Heart left ventricle (tissue), 13 donors: ENCODE results near the gene MTUS2.

Experiments
- POLR2A ChIP-seq, 2 donors: fragments of 450-650 bp; IDR thresholded peaks; one replicate each; pipeline ENCODE4 v1.6.1; 2017; ENCODE audit warnings: antibody characterized with exemption in 2 of 2, mild to moderate bottlenecking in 2 of 2, moderate library complexity in 2 of 2
- TF ChIP-seq, protein P1 (sequence below), 12 donors: fragments of 200-600 bp; sonication (generic) in 4 of 12; IDR thresholded peaks; one replicate each; pipeline versions ENCODE4 v1.5.0 to v1.8.0; 2018 to 2022; ENCODE audit warnings: antibody characterized with exemption in 12 of 12, mild to moderate bottlenecking in 5 of 12
- donor health status: ischemic (EF 13 %, LVEDD 7.1; RV severe dilation, severe dysfunction).
- donor health status: DM: no; HTN: yes; CAD: no.
- donor health status: DM: no; HTN: no; CAD: no.
- donor health status: ischemic (EF 25% LVEDD 6.9; RV normal size, moderate dysfunction).
- donor health status: ischemic (EF 25% LVEDD 5.7; RV mildly dilated, moderate dysfunction).
- donor health status: ischemic (EF 35%, LVEDD 5.7; RV mildly dilated, moderate dysfunction).
- donor health status: nonischemic (EF 11% LVEDD 7.7; RV severe dilation, severe dysfunction).
- donor health status: DM: yes; HTN: yes; CAD: no.
- donor health status: PGD.
- donor health status: ischemic (EF 29% LVEDD 5.4; RV normal size, mild dysfunction).
- donor health status: nonischemic (EF 23%, LVEDD 6.1; RV moderate dilation, normal function).

DNA sequence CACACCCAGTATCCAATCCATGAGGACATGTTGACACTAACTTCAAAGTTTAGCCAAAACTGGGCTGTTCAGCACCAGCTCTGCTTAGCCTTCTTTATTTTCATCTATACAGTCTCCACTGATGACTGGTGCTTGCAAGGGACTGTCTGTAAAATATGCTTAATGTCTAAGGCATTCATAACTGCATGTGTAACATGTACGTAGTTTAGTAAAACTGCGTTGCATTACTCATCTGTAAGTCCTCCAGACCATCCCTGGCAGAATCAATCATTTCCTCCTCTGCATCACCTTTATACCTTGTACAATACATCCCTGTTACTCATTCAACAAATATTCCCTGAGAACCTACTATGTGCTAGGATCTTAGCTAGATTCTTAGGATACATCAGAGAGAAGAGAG lies 362.1 kb downstream of the MTUS2 start:
- TF ChIP-seq, protein P1, sequence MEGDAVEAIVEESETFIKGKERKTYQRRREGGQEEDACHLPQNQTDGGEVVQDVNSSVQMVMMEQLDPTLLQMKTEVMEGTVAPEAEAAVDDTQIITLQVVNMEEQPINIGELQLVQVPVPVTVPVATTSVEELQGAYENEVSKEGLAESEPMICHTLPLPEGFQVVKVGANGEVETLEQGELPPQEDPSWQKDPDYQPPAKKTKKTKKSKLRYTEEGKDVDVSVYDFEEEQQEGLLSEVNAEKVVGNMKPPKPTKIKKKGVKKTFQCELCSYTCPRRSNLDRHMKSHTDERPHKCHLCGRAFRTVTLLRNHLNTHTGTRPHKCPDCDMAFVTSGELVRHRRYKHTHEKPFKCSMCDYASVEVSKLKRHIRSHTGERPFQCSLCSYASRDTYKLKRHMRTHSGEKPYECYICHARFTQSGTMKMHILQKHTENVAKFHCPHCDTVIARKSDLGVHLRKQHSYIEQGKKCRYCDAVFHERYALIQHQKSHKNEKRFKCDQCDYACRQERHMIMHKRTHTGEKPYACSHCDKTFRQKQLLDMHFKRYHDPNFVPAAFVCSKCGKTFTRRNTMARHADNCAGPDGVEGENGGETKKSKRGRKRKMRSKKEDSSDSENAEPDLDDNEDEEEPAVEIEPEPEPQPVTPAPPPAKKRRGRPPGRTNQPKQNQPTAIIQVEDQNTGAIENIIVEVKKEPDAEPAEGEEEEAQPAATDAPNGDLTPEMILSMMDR (IDR thresholded peaks at IDR 0.05), result no peak
- no peak for TF ChIP-seq POLR2A (IDR thresholded peaks at IDR 0.05)
